HepG2 (cell line): ENCODE results near the gene DGKD. TPM values are rescaled to one million over a fixed set of nuclear protein-coding genes. Genes with fewer than 3 reads are reported as not detected.

Experiments
- ATAC-seq: fragments of 200-7000 bp; cut with Tn5 transposase; 3 replicates; pipeline ENCODE4 v1.9.1; 2020; ENCODE audit warnings: mild to moderate bottlenecking, moderate library complexity
- BruUV-seq: library from RNA; stranded (reverse); fragments of 400-500 nt; replicated peaks from 2 replicates; lab custom pipeline; 2021; lab: Mats Ljungman, UMichigan
- CTCF ChIA-PET: fragments of 300-600 bp; formaldehyde crosslinking; extraction: SDS; loops from one replicate; lab custom pipeline; 2021; ENCODE audit warnings: low total read pairs, inconsistent platforms, low intra/inter-chr PET ratio; lab: Yijun Ruan, JAX
- POLR2A ChIA-PET: fragments of 350-600 bp; sonication (Branson Sonifier 250); formaldehyde crosslinking; loops from one replicate; lab custom pipeline; 2020; ENCODE audit warnings: antibody characterized with exemption, inconsistent platforms; lab: Yijun Ruan, JAX
- DNase-seq: peaks from one replicate; pipeline ENCODE4 v3.0.0-alpha.2; 2015; ENCODE audit warnings: low spot score
- FAIRE-seq: peaks from 3 replicates; lab custom pipeline; 2011; peaks lifted over from hg19 to GRCh38; lab: Jason Lieb, UNC
- H2AFZ ChIP-seq: one replicate; pipeline ENCODE4 v1.6.1; 2011; ENCODE audit warnings: low read length, inconsistent platforms
- H3K27ac ChIP-seq: fragments of 300-600 bp; 3 replicates; pipeline ENCODE4 v1.8.0; 2011; ENCODE audit warnings: mixed run types, mild to moderate bottlenecking, mixed read lengths, low read length, inconsistent platforms; ENCODE audit not compliant: insufficient read depth; ENCODE audit errors: extremely low read length
- H3K27me3 ChIP-seq, 2 experiments: fragments of 200-600 bp in 1 of 2; 2 replicates in 1 of 2; 3 replicates in 1 of 2; pipeline versions ENCODE4 v1.6.0 to v1.8.0; 2011; ENCODE audit warnings: low read length in 2 of 2, mild to moderate bottlenecking in 2 of 2, moderate library complexity in 2 of 2, inconsistent platforms in 1 of 2; ENCODE audit not compliant: insufficient read depth in 2 of 2, control insufficient read depth in 1 of 2
- H3K36me3 ChIP-seq, 2 experiments: fragments of 200-600 bp in 1 of 2; replicated peaks in 1 of 2; 2 replicates in 1 of 2; 3 replicates in 1 of 2; pipeline versions ENCODE4 v1.5.1 to v1.8.0; 2011; ENCODE audit warnings: low read length in 2 of 2, inconsistent platforms in 1 of 2; ENCODE audit not compliant: insufficient read depth in 2 of 2, control insufficient read depth in 1 of 2
- H3K4me1 ChIP-seq: 2 replicates; pipeline ENCODE4 v1.5.1; 2012; ENCODE audit warnings: low read length, inconsistent platforms; ENCODE audit not compliant: insufficient read depth
- H3K4me2 ChIP-seq: 2 replicates; pipeline ENCODE4 v1.6.0; 2011; ENCODE audit warnings: low read depth, low read length, inconsistent platforms
- H3K4me3 ChIP-seq, 3 experiments: fragments of 200-600 bp in 1 of 3; sonication (generic), shearing (Covaris generic) in 1 of 3; replicated peaks in 1 of 3; 2 replicates each; pipeline ENCODE4 v1.5.1; 2011 to 2016; ENCODE audit warnings: low read length in 3 of 3, inconsistent platforms in 2 of 3, low read depth in 2 of 3, mild to moderate bottlenecking in 2 of 3, control low read depth in 1 of 3, mixed read lengths in 1 of 3; ENCODE audit not compliant: insufficient read depth in 1 of 3
- H3K79me2 ChIP-seq: one replicate; pipeline ENCODE4 v1.6.1; 2011; ENCODE audit warnings: low read length, inconsistent platforms; ENCODE audit not compliant: insufficient read depth
- H3K9ac ChIP-seq: 2 replicates; pipeline ENCODE4 v1.6.0; 2011; ENCODE audit warnings: mild to moderate bottlenecking, low read depth, low read length, inconsistent platforms; ENCODE audit not compliant: insufficient read depth
- H3K9me3 ChIP-seq: 2 replicates; pipeline ENCODE4 v1.5.1; 2012; ENCODE audit warnings: mild to moderate bottlenecking, low read length
- H4K20me1 ChIP-seq: 2 replicates; pipeline ENCODE4 v1.6.0; 2011; ENCODE audit warnings: inconsistent platforms, mild to moderate bottlenecking, low read length, moderate library complexity; ENCODE audit not compliant: insufficient read depth
- GATAD2A ChIP-seq: IDR thresholded peaks from 2 replicates; pipeline ENCODE4 v1.6.1; 2016
- HOXA9 ChIP-seq: sonication (generic); formaldehyde crosslinking; IDR thresholded peaks from 2 replicates; pipeline ENCODE4 v1.8.1; 2022; ENCODE audit warnings: missing genetic modification reagents, mild to moderate bottlenecking, moderate library complexity, borderline replicate concordance
- JUNB ChIP-seq: sonication (generic); formaldehyde crosslinking; IDR thresholded peaks from 2 replicates; pipeline ENCODE4 v1.8.0; 2022; ENCODE audit warnings: missing genetic modification reagents, mild to moderate bottlenecking, borderline replicate concordance
- JUND ChIP-seq: sonication (generic); formaldehyde crosslinking; IDR thresholded peaks from 2 replicates; pipeline ENCODE4 v1.8.0; 2022; ENCODE audit warnings: mild to moderate bottlenecking, missing genetic modification reagents
- NCOA1 ChIP-seq: sonication (generic); formaldehyde crosslinking; IDR thresholded peaks from 2 replicates; pipeline ENCODE4 v1.9.0; 2021; ENCODE audit warnings: missing genetic modification reagents
- SMARCC2 ChIP-seq: fragments of 450-650 bp; IDR thresholded peaks from 2 replicates; pipeline ENCODE4 v1.6.1; 2017; ENCODE audit warnings: antibody characterized with exemption, mild to moderate bottlenecking
- SRF ChIP-seq: IDR thresholded peaks from 2 replicates; pipeline ENCODE4 v1.6.1; 2011; ENCODE audit warnings: mild to moderate bottlenecking, low read depth, low read length, moderate library complexity
- TOPORS ChIP-seq: sonication (generic); formaldehyde crosslinking; IDR thresholded peaks from 2 replicates; pipeline ENCODE4 v1.8.0; 2023; ENCODE audit warnings: mild to moderate bottlenecking, missing genetic modification reagents
- TSC22D2 ChIP-seq: sonication (generic); formaldehyde crosslinking; IDR thresholded peaks from 2 replicates; pipeline ENCODE4 v1.5.1; 2020; ENCODE audit warnings: missing genetic modification reagents, mild to moderate bottlenecking, borderline replicate concordance
- ZHX2 ChIP-seq, 2 experiments: sonication (generic) in 1 of 2; formaldehyde crosslinking in 1 of 2; IDR thresholded peaks; 2 replicates each; pipeline versions ENCODE4 v1.6.1 to v1.9.0; 2014 to 2022; ENCODE audit warnings: antibody characterized with exemption in 1 of 2, borderline replicate concordance in 1 of 2, inconsistent platforms in 1 of 2, low read depth in 1 of 2, missing genetic modification reagents in 1 of 2
- ZNF124 ChIP-seq: sonication (generic); formaldehyde crosslinking; IDR thresholded peaks from 2 replicates; pipeline ENCODE4 v1.4.0; 2020; ENCODE audit warnings: missing genetic modification reagents
- ZNF558 ChIP-seq: sonication (generic); formaldehyde crosslinking; IDR thresholded peaks from 2 replicates; pipeline ENCODE4 v1.9.0; 2022; ENCODE audit warnings: mild to moderate bottlenecking, missing genetic modification reagents, borderline replicate concordance
- ZNF562 ChIP-seq: sonication (generic); formaldehyde crosslinking; IDR thresholded peaks from 2 replicates; pipeline ENCODE4 v1.8.0; 2022; ENCODE audit warnings: missing genetic modification reagents, borderline replicate concordance
- ZNF691 ChIP-seq: sonication (generic); formaldehyde crosslinking; IDR thresholded peaks from 2 replicates; pipeline ENCODE4 v1.4.0; 2020; ENCODE audit warnings: missing genetic modification reagents, low read depth, mild to moderate bottlenecking, borderline replicate concordance
- WGBS: methylation state at CpG from one replicate; pipeline ENCODE4 v1.1.6; 2017; ENCODE audit warnings: low lambda C conversion rate; 5-methylcytosine and 5-hydroxymethylcytosine counted together
- in situ Hi-C: cut with HindIII; loops from 2 replicates; pipeline ENCODE4 v1.10.0; 2017; ENCODE audit warnings: low pct_unique_long_range_greater_than_20kb; ENCODE audit not compliant: extremely low pct_ligation_motif_present
- intact Hi-C: fragments of 100-400 bp; cut with micrococcal nuclease; formaldehyde crosslinking; loops from one replicate; pipeline ENCODE4 v1.10.0; 2022; ENCODE audit not compliant: unreplicated experiment
- polyA plus RNA-seq, 8 experiments: library from polyadenylated mRNA; depleted of rRNA in 3 of 8; stranded (reverse) in 7 of 8; unstranded in 1 of 8; fragments of >200 nt; fragmentation: Illumina TruSeq in 4 of 8; extraction: Trizol in 4 of 8; gene quantifications; 2 replicates each; pipeline versions ENCODE4 v1.2.1 to v1.2.3, GENCODE V29; 2011 to 2016; ENCODE audit warnings: low read depth in 4 of 8, missing spikeins in 1 of 8, mixed read lengths in 1 of 8; ENCODE audit not compliant: insufficient read depth in 1 of 8
- total RNA-seq, 5 experiments: library from RNA; depleted of rRNA; stranded (reverse); fragments of >200 nt; fragmentation: Illumina TruSeq; extraction: Trizol; gene quantifications; 2 replicates each; pipeline ENCODE4 v1.2.3, GENCODE V29; 2016; ENCODE audit warnings: low read depth in 1 of 5
- TF ChIP-seq, protein P1 (sequence below): sonication (generic); formaldehyde crosslinking; IDR thresholded peaks from 2 replicates; pipeline ENCODE4 v1.4.0; 2020; ENCODE audit warnings: missing genetic modification reagents
- TF ChIP-seq, protein P2 (sequence below): sonication (generic); formaldehyde crosslinking; IDR thresholded peaks from 2 replicates; pipeline ENCODE4 v1.8.0; 2022; ENCODE audit warnings: mild to moderate bottlenecking, missing genetic modification reagents; ENCODE audit not compliant: insufficient replicate concordance

DGKD gene
- total and polyA plus RNA-seq, 2 of the 13 experiments (the other 11 are each of a cell fraction or from before 2014, with no cell fraction given) = 24.5 to 33.2 TPM

DNA sequence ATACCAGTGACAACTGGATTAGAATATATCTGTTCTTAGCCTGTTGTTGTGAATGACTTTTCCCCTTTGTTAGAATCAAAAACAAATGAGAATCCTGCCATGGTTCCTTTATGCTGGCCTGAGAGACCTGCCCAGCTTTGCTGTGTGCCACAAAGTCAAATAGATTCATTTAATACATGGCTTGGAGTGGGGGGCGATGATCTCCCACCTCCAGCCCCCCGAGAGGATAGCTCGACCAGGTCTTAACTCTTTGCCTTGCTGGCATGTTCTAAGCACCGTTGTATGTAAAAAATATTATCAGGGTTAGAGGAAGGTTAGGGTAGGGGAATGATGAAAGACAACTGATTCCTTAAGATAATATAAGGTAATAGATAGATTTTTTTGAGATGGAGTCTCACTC, 22.2 kb upstream of the DGKD start:
- Histone ChIP-seq H2AFZ (no peak overlapping the region), H3K9ac (no peak overlapping the region), H3K27me3 (peaks cover 0 to 25% of the 10 kb centered on the region in 2 experiments; a peak in 2 of 5 replicates), H3K27ac (no peak overlapping the region), H4K20me1 (no peaks in the 10 kb centered on the region), H3K4me2 (no peak overlapping the region), H3K4me3 (no peak overlapping the region), H3K9me3 (no peaks in the 10 kb centered on the region), H3K36me3 (no peaks in the 10 kb centered on the region), H3K4me1 (peaks cover 9% of the 10 kb centered on the region), H3K79me2 (no peaks in the 10 kb centered on the region)
- BruUV-seq = no TSS peak
- POLR2A ChIA-PET = interaction anchor here (0.5 kb wide), 1 partner anchor 10 kb away, joined by 3 read pairs; no protein-coding TSS in a partner anchor
- intact Hi-C loops = no loop called here
- FAIRE-seq (no peak), ATAC-seq (no peak), DNase-seq (no peak)
- 43% methylated on average over 4 of the region's 4 CpGs for WGBS
- in situ Hi-C loops = no loop called here
- CTCF ChIA-PET = no interaction called here
- TF ChIP-seq JUNB = no peak
- TF ChIP-seq ZNF124 = no peak
- TF ChIP-seq, protein P1, sequence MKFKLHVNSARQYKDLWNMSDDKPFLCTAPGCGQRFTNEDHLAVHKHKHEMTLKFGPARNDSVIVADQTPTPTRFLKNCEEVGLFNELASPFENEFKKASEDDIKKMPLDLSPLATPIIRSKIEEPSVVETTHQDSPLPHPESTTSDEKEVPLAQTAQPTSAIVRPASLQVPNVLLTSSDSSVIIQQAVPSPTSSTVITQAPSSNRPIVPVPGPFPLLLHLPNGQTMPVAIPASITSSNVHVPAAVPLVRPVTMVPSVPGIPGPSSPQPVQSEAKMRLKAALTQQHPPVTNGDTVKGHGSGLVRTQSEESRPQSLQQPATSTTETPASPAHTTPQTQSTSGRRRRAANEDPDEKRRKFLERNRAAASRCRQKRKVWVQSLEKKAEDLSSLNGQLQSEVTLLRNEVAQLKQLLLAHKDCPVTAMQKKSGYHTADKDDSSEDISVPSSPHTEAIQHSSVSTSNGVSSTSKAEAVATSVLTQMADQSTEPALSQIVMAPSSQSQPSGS (CRISPR knock-in tag) = no peak
- no peak for TF ChIP-seq JUND (CRISPR knock-in tag)
- no peak for TF ChIP-seq NCOA1
- no peak for TF ChIP-seq ZHX2 (IDR thresholded peaks at IDR 0.05; ENCODE audit: low read depth)
- TF ChIP-seq ZHX2 (CRISPR knock-in tag; IDR thresholded peaks at IDR 0.05; ENCODE audit: borderline replicate concordance) = no peak
- no peak for TF ChIP-seq ZNF562
- TF ChIP-seq ZNF691 (CRISPR knock-in tag) = no peak
- no peak for TF ChIP-seq TSC22D2
- TF ChIP-seq, protein P2, sequence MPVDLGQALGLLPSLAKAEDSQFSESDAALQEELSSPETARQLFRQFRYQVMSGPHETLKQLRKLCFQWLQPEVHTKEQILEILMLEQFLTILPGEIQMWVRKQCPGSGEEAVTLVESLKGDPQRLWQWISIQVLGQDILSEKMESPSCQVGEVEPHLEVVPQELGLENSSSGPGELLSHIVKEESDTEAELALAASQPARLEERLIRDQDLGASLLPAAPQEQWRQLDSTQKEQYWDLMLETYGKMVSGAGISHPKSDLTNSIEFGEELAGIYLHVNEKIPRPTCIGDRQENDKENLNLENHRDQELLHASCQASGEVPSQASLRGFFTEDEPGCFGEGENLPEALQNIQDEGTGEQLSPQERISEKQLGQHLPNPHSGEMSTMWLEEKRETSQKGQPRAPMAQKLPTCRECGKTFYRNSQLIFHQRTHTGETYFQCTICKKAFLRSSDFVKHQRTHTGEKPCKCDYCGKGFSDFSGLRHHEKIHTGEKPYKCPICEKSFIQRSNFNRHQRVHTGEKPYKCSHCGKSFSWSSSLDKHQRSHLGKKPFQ (CRISPR knock-in tag) = no peak
- TF ChIP-seq HOXA9 (CRISPR knock-in tag) = no peak
- TF ChIP-seq SRF = no peak
- TF ChIP-seq SMARCC2 = no peak
- TF ChIP-seq ZNF558 (CRISPR knock-in tag) = no peak
- no peak for TF ChIP-seq TOPORS (CRISPR knock-in tag)
- no peak for TF ChIP-seq GATAD2A (CRISPR knock-in tag)
